K562 (cell line): ENCODE measurements around the gene EEF1A2. TPM values are rescaled to one million over a fixed set of nuclear protein-coding genes. Genes with fewer than 3 reads are reported as not detected.

Experiments used
- BRCA1 ChIP-seq, 2 experiments: fragments of 450-650 bp in 1 of 2; sonication (generic) in 1 of 2; formaldehyde crosslinking in 1 of 2; IDR thresholded peaks; 2 replicates each; pipeline versions ENCODE4 v1.5.0 to v1.6.1; 2017 to 2020; ENCODE audit warnings: mild to moderate bottlenecking in 1 of 2, missing genetic modification reagents in 1 of 2
- FOSL1 ChIP-seq: fragments of 200-800 bp; sonication (Bioruptor generic); conservative IDR thresholded peaks from 2 replicates; pipeline ENCODE4 v1.6.1; 2016; ENCODE audit warnings: missing genetic modification characterization, missing compliant biosample characterization
- FOXP1 ChIP-seq: sonication (generic); formaldehyde crosslinking; IDR thresholded peaks from 2 replicates; pipeline ENCODE4 v1.8.0; 2022; ENCODE audit warnings: mild to moderate bottlenecking, missing genetic modification reagents
- FUS ChIP-seq: fragments of 200-400 bp; formaldehyde crosslinking; optimal IDR thresholded peaks from 2 replicates; pipeline ENCODE3; 2017; ENCODE audit warnings: low read depth, low read length
- JUND ChIP-seq, 2 experiments: IDR thresholded peaks; 2 replicates in 1 of 2; 3 replicates in 1 of 2; pipeline ENCODE4 v1.6.1; 2011; ENCODE audit warnings: borderline replicate concordance in 2 of 2, low read depth in 2 of 2, low read length in 2 of 2, improper control_type of control experiment in 1 of 2, missing biosample characterization in 1 of 2, missing genetic modification characterization in 1 of 2, missing genetic modification reagents in 1 of 2
- NFXL1 ChIP-seq: fragments of 450-650 bp; formaldehyde crosslinking; IDR thresholded peaks from 2 replicates; pipeline ENCODE4 v1.4.0; 2021; ENCODE audit warnings: mild to moderate bottlenecking
- XRCC5 ChIP-seq: fragments of 200-400 bp; formaldehyde crosslinking; IDR thresholded peaks from 2 replicates; pipeline ENCODE4 v1.6.1; 2017; ENCODE audit warnings: low read depth, mild to moderate bottlenecking, low read length
- ZBTB1 ChIP-seq: sonication (generic); formaldehyde crosslinking; IDR thresholded peaks from 2 replicates; pipeline ENCODE4 v1.8.1; 2023; ENCODE audit warnings: missing genetic modification reagents, low read depth, mild to moderate bottlenecking, borderline replicate concordance
- ZNF197 ChIP-seq: fragments of 200-800 bp; sonication (Bioruptor generic); IDR thresholded peaks from 2 replicates; pipeline ENCODE4 v1.6.1; 2016; ENCODE audit warnings: low read depth, missing genetic modification characterization, missing compliant biosample characterization
- ZNF696 ChIP-seq: fragments of 250-450 bp; sonication (Bioruptor Pico); conservative IDR thresholded peaks from 2 replicates; pipeline ENCODE4 v1.4.0; 2020; ENCODE audit warnings: mild to moderate bottlenecking, moderate library complexity
- ZNF717 ChIP-seq: fragments of 250-450 bp; sonication (Bioruptor Pico); IDR thresholded peaks from 2 replicates; pipeline ENCODE4 v1.5.0; 2021
- ZNF780A ChIP-seq: fragments of 250-450 bp; sonication (Bioruptor Pico); IDR thresholded peaks from 2 replicates; pipeline ENCODE4 v1.5.0; 2021; ENCODE audit warnings: mild to moderate bottlenecking
- polyA plus RNA-seq, 8 experiments: library from polyadenylated mRNA; depleted of rRNA in 4 of 8; stranded (reverse) in 5 of 8; unstranded in 3 of 8; fragments of >200 nt; fragmentation: Nextera tagmentation in 2 of 8; fragmentation: Illumina TruSeq in 1 of 8; extraction: Ambion mirVana in 2 of 8; extraction: Trizol in 1 of 8; gene quantifications; 2 replicates each; pipeline versions ENCODE4 v1.2.1 to v1.2.3, GENCODE V29; 2011 to 2014; ENCODE audit warnings: inconsistent platforms in 1 of 8, missing spikeins in 1 of 8
- total RNA-seq, 7 experiments: library from RNA; depleted of rRNA in 6 of 7; stranded (reverse); fragments of >200 nt in 6 of 7; fragmentation: Illumina TruSeq in 2 of 7; extraction: Trizol in 2 of 7; gene quantifications; 2 replicates each; pipeline versions ENCODE4 v1.2.1 to v1.2.3, GENCODE V29; 2011 to 2021; ENCODE audit warnings: low replicate concordance in 1 of 7
- TF ChIP-seq, protein P1 (sequence below): fragments of 250-450 bp; sonication (Bioruptor Pico); IDR thresholded peaks from 2 replicates; pipeline ENCODE4 v1.5.0; 2021
- TF ChIP-seq, protein P2 (sequence below), 2 experiments: fragments of 450-650 bp; conservative IDR thresholded peaks; 2 replicates each; pipeline ENCODE4 v1.6.1; 2017; ENCODE audit warnings: mild to moderate bottlenecking in 2 of 2, moderate library complexity in 2 of 2
- TF ChIP-seq, protein P3 (sequence below): fragments of 450-650 bp; IDR thresholded peaks from 2 replicates; pipeline ENCODE4 v1.6.1; 2018; ENCODE audit warnings: mild to moderate bottlenecking, low read depth; ENCODE audit not compliant: partially characterized antibody
- TF ChIP-seq, protein P4 (sequence below): fragments of 150-350 bp; conservative IDR thresholded peaks from 2 replicates; pipeline ENCODE4 v1.6.1; 2014; ENCODE audit warnings: low read length
- TF ChIP-seq, protein P5 (sequence below): sonication (generic); formaldehyde crosslinking; IDR thresholded peaks from 2 replicates; pipeline ENCODE4 v1.8.0; 2022; ENCODE audit warnings: mild to moderate bottlenecking, missing genetic modification reagents

Gene EEF1A2
- total and polyA plus RNA-seq, 9 of the 15 experiments (the other 6 are each of a cell fraction or from before 2014, with no cell fraction given): 0.04 to 29.6 (median 11.5) TPM

DNA sequence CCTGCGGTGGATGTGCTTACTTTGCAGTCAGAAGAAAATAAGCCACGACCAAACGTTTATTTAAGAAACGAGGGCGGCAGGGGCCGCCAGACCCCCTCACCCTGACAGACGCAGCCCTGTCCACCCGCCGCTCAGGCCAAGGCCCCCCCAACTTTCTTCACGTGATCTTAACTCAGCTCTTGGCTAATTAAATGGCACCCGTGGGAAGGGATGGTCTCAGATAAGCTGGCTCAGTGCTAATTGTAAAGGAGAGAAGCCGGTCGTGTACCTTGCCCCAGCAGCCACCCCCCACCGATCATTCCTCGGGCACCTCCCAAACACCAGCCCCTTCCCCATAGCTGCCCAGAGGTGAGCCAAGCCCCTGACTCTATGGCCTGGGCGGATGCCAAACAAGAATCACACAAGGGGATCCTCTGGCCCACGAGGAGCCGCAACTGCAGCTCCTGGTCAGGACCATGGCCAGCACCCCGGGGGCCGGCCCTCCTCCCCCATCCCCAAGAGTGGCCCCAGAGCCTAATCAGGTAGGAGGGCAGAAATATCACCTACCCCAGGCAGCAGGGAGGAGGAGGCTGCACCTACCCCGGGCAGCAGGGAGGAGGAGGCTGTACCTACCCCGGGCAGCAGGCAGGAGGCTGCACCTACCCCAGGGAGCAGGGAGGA is 37.6 kb downstream of the EEF1A2 start (continued):
- TF ChIP-seq, protein P1, sequence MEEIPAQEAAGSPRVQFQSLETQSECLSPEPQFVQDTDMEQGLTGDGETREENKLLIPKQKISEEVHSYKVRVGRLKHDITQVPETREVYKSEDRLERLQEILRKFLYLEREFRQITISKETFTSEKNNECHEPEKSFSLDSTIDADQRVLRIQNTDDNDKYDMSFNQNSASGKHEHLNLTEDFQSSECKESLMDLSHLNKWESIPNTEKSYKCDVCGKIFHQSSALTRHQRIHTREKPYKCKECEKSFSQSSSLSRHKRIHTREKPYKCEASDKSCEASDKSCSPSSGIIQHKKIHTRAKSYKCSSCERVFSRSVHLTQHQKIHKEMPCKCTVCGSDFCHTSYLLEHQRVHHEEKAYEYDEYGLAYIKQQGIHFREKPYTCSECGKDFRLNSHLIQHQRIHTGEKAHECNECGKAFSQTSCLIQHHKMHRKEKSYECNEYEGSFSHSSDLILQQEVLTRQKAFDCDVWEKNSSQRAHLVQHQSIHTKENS: no peak
- TF ChIP-seq JUND (IDR thresholded peaks at IDR 0.05; ENCODE audit: borderline replicate concordance, low read depth, low read length) (no peak), JUND (tag; IDR thresholded peaks at IDR 0.05; ENCODE audit: borderline replicate concordance, low read depth, low read length) (no peak), FOXP1 (peak; percentile 46; the same call in 1 of the 2 replicates), ZNF696 (CRISPR knock-in tag) (no peak), BRCA1 (IDR thresholded peaks at IDR 0.05) (no peak), BRCA1 (CRISPR knock-in tag; IDR thresholded peaks at IDR 0.05) (no peak), FUS (no peak), ZNF780A (CRISPR knock-in tag) (no peak), NFXL1 (CRISPR knock-in tag) (no peak), ZNF717 (no peak), XRCC5 (no peak), FOSL1 (no peak), ZNF197 (CRISPR knock-in tag) (no peak), ZBTB1 (CRISPR knock-in tag) (no peak)
- TF ChIP-seq, protein P2, sequence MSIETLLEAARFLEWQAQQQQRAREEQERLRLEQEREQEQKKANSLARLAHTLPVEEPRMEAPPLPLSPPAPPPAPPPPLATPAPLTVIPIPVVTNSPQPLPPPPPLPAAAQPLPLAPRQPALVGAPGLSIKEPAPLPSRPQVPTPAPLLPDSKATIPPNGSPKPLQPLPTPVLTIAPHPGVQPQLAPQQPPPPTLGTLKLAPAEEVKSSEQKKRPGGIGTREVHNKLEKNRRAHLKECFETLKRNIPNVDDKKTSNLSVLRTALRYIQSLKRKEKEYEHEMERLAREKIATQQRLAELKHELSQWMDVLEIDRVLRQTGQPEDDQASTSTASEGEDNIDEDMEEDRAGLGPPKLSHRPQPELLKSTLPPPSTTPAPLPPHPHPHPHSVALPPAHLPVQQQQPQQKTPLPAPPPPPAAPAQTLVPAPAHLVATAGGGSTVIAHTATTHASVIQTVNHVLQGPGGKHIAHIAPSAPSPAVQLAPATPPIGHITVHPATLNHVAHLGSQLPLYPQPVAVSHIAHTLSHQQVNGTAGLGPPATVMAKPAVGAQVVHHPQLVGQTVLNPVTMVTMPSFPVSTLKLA (conservative IDR thresholded peaks at IDR 0.05): no peak
- TF ChIP-seq, protein P3, sequence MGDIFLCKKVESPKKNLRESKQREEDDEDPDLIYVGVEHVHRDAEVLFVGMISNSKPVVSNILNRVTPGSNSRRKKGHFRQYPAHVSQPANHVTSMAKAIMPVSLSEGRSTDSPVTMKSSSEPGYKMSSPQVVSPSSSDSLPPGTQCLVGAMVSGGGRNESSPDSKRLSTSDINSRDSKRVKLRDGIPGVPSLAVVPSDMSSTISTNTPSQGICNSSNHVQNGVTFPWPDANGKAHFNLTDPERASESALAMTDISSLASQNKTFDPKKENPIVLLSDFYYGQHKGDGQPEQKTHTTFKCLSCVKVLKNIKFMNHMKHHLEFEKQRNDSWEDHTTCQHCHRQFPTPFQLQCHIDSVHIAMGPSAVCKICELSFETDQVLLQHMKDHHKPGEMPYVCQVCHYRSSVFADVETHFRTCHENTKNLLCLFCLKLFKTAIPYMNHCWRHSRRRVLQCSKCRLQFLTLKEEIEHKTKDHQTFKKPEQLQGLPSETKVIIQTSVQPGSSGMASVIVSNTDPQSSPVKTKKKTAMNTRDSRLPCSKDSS: no peak
- TF ChIP-seq, protein P4, sequence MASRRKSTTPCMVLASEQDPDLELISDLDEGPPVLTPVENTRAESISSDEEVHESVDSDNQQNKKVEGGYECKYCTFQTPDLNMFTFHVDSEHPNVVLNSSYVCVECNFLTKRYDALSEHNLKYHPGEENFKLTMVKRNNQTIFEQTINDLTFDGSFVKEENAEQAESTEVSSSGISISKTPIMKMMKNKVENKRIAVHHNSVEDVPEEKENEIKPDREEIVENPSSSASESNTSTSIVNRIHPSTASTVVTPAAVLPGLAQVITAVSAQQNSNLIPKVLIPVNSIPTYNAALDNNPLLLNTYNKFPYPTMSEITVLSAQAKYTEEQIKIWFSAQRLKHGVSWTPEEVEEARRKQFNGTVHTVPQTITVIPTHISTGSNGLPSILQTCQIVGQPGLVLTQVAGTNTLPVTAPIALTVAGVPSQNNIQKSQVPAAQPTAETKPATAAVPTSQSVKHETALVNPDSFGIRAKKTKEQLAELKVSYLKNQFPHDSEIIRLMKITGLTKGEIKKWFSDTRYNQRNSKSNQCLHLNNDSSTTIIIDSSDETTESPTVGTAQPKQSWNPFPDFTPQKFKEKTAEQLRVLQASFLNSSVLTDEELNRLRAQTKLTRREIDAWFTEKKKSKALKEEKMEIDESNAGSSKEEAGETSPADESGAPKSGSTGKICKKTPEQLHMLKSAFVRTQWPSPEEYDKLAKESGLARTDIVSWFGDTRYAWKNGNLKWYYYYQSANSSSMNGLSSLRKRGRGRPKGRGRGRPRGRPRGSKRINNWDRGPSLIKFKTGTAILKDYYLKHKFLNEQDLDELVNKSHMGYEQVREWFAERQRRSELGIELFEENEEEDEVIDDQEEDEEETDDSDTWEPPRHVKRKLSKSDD: no peak
- TF ChIP-seq, protein P5, sequence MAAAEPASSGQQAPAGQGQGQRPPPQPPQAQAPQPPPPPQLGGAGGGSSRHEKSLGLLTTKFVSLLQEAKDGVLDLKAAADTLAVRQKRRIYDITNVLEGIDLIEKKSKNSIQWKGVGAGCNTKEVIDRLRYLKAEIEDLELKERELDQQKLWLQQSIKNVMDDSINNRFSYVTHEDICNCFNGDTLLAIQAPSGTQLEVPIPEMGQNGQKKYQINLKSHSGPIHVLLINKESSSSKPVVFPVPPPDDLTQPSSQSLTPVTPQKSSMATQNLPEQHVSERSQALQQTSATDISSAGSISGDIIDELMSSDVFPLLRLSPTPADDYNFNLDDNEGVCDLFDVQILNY (CRISPR knock-in tag): no peak
